DOHH2 (cell line): ENCODE data around the gene RPTOR.
A peak's percentile ranks its signal among the peaks of the same experiment; 100 is the strongest.

Experiments
- H3F3A ChIP-seq: fragments of 200-600 bp; sonication (generic), shearing (Covaris generic); 2 replicates; pipeline ENCODE4 v1.6.0; 2016; ENCODE audit warnings: antibody characterized with exemption, mild to moderate bottlenecking; ENCODE audit not compliant: control insufficient read depth, insufficient read depth
- H3K27ac ChIP-seq: fragments of 200-600 bp; sonication (generic); 2 replicates; pipeline ENCODE4 v1.5.1; 2014; ENCODE audit warnings: low read depth, mild to moderate bottlenecking, low read length, moderate library complexity
- H3K27me3 ChIP-seq: fragments of 200-600 bp; sonication (generic); 2 replicates; pipeline ENCODE4 v1.6.1; 2014; ENCODE audit warnings: mild to moderate bottlenecking, low read length, mixed read lengths; ENCODE audit not compliant: control insufficient read depth
- H3K36me3 ChIP-seq: fragments of 200-600 bp; sonication (generic); 2 replicates; pipeline ENCODE4 v1.6.1; 2014; ENCODE audit warnings: mild to moderate bottlenecking, low read length, moderate library complexity, mixed read lengths; ENCODE audit not compliant: control insufficient read depth
- H3K4me1 ChIP-seq: fragments of 200-600 bp; sonication (generic); 2 replicates; pipeline ENCODE4 v1.6.1; 2014; ENCODE audit warnings: mild to moderate bottlenecking, low read length, mixed read lengths; ENCODE audit not compliant: control insufficient read depth
- H3K4me2 ChIP-seq: fragments of 200-600 bp; sonication (generic); 2 replicates; pipeline ENCODE4 v1.6.0; 2014; ENCODE audit warnings: mild to moderate bottlenecking, low read length, moderate library complexity
- H3K4me3 ChIP-seq: fragments of 200-600 bp; sonication (generic); 2 replicates; pipeline ENCODE4 v1.5.1; 2014; ENCODE audit warnings: mild to moderate bottlenecking, low read length, mixed read lengths
- H3K79me2 ChIP-seq: fragments of 200-600 bp; sonication (generic); 2 replicates; pipeline ENCODE4 v1.6.1; 2014; ENCODE audit warnings: mild to moderate bottlenecking, low read length, mixed read lengths; ENCODE audit not compliant: control insufficient read depth
- H3K9me2 ChIP-seq: fragments of 200-600 bp; sonication (generic); replicated peaks from 2 replicates; pipeline ENCODE4 v1.6.1; 2014; ENCODE audit warnings: mild to moderate bottlenecking, low read length, mixed read lengths; ENCODE audit not compliant: control insufficient read depth
- H3K9me3 ChIP-seq: fragments of 200-600 bp; sonication (generic); 2 replicates; pipeline ENCODE4 v1.6.1; 2014; ENCODE audit warnings: antibody characterized with exemption, low read length, mixed read lengths; ENCODE audit not compliant: control insufficient read depth, insufficient read depth
- H4K20me1 ChIP-seq: fragments of 200-600 bp; sonication (generic); 2 replicates; pipeline ENCODE4 v1.6.0; 2014; ENCODE audit warnings: low read depth, mild to moderate bottlenecking, antibody characterized with exemption, low read length, moderate library complexity; ENCODE audit not compliant: control insufficient read depth, insufficient read depth
- EZH2phosphoT487 ChIP-seq: fragments of 200-600 bp; sonication (generic); IDR thresholded peaks from 2 replicates; pipeline ENCODE4 v1.6.1; 2017; ENCODE audit warnings: borderline replicate concordance, mild to moderate bottlenecking, antibody characterized with exemption, low read length, moderate library complexity, mixed read lengths
- TF ChIP-seq, protein P1 (sequence below): fragments of 200-600 bp; sonication (generic); IDR thresholded peaks from one replicate; pipeline ENCODE4 v1.5.1; 2014; ENCODE audit warnings: antibody characterized with exemption, mild to moderate bottlenecking, low read depth, low read length; ENCODE audit not compliant: poor library complexity, severe bottlenecking

Gene RPTOR

DNA sequence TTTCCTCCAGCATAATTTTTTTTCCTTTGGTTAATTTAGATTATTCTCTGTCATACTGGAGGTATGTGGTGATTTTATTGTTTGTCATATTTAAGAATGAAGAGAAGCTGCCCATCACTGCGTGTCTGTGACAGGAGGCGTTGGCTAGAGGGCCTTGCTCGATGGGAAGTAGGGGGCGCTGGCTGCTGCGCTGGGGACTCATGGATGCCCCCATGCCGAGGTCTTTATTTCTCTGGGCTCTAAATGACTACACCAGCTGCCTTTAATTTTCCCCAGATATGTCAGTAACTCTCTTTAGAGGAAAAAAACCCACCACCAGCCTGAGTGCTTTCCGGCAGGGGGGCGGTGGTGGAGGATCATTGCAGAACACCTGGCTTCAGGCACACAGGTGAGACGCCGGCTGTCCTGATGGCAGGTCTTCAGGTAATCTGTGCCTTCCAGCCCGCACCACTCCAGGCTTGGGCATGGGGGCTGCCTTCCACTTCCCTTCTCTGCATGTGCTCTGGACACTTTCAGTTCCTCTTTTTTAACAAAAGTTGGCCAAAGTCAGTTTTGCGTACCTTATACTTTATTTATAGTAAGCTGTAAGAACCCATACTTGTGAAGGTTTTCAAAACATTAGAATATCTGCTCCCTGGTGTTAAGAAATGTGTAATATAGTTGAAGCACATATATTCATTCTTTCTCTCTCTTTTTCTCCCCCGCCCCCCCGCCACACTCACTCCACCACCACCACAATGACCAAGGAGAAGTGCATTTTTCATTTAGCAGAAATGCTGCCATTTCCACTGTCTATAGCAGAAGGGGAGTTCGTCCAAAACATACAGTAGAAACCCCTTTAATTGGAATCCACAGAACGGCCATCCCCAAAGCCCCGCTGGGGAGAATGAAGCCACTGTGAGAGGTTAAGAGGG, 192.7 kb downstream of the RPTOR start:
- Histone ChIP-seq H3F3A (peaks cover 40% of the 10 kb centered on the region), H3K27ac (peak overlapping the region; percentile 96), H3K9me2 (no peaks in the 10 kb centered on the region), H3K27me3 (no peaks in the 10 kb centered on the region), H3K36me3 (peaks cover 27% of the 10 kb centered on the region), H3K4me3 (peak overlapping the region; percentile 66), H3K4me1 (peaks cover 84% of the 10 kb centered on the region), H4K20me1 (no peaks in the 10 kb centered on the region), H3K9me3 (peaks cover 5% of the 10 kb centered on the region; the same call in 1 of the 2 replicates), H3K4me2 (peak overlapping the region; percentile 74), H3K79me2 (peaks cover 12% of the 10 kb centered on the region; the same call in 1 of the 2 replicates)
- TF ChIP-seq EZH2phosphoT487 = no peak
- TF ChIP-seq, protein P1, sequence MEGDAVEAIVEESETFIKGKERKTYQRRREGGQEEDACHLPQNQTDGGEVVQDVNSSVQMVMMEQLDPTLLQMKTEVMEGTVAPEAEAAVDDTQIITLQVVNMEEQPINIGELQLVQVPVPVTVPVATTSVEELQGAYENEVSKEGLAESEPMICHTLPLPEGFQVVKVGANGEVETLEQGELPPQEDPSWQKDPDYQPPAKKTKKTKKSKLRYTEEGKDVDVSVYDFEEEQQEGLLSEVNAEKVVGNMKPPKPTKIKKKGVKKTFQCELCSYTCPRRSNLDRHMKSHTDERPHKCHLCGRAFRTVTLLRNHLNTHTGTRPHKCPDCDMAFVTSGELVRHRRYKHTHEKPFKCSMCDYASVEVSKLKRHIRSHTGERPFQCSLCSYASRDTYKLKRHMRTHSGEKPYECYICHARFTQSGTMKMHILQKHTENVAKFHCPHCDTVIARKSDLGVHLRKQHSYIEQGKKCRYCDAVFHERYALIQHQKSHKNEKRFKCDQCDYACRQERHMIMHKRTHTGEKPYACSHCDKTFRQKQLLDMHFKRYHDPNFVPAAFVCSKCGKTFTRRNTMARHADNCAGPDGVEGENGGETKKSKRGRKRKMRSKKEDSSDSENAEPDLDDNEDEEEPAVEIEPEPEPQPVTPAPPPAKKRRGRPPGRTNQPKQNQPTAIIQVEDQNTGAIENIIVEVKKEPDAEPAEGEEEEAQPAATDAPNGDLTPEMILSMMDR = peak; percentile 73

DNA sequence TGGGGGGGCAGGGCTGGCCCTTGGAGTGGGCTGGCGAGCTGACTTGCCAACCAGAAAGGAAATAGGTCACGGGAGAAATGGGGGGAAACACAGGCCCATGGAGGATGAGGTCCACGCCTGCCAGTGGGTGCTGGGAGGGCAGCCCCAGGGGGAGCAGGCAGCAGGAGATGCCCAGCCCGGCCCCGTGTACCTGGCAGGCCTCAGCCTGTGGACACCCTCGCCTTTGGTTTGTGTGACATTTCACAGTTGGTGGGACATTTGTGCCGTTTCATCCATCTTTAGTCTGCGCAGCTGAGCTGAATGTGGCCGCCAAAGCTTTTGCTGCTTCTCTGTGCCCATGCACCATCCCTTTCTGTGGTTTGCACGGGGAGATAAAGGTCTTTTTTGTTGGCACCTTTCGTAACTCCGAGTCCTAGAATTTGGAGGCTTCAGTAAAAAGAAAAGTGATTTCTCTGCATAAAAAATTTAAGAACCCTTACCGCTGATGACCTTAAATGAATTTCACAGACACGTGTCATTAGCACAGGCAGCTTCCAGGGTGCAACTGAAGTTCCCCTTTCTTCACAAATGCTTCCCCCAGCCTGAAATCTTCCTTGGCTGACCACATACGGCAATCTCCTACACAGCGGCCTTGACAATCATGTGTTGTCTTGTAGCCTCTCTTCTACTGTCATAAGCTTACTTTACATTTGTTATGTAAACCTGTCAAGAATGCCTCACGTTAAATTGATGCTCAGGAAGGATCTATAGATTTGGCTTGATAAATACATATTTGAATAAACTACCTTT, 193.6 kb downstream of the RPTOR start:
- peak overlapping the region; percentile 74 for H3K4me2 ChIP-seq
- no peak for TF ChIP-seq EZH2phosphoT487
- TF ChIP-seq, protein P1 = no peak
- peaks cover 31% of the 10 kb centered on the region for H3K36me3 ChIP-seq
- H4K20me1 ChIP-seq = no peaks in the 10 kb centered on the region
- peaks cover 40% of the 10 kb centered on the region for H3F3A ChIP-seq
- peaks cover 12% of the 10 kb centered on the region; the same call in 1 of the 2 replicates for H3K79me2 ChIP-seq
- peak overlapping the region; percentile 66 for H3K4me3 ChIP-seq
- peak overlapping the region; percentile 96 for H3K27ac ChIP-seq
- H3K9me3 ChIP-seq = peaks cover 5% of the 10 kb centered on the region; the same call in 1 of the 2 replicates
- H3K4me1 ChIP-seq = peaks cover 92% of the 10 kb centered on the region
- no peaks in the 10 kb centered on the region for H3K9me2 ChIP-seq
- H3K27me3 ChIP-seq = no peaks in the 10 kb centered on the region

DNA sequence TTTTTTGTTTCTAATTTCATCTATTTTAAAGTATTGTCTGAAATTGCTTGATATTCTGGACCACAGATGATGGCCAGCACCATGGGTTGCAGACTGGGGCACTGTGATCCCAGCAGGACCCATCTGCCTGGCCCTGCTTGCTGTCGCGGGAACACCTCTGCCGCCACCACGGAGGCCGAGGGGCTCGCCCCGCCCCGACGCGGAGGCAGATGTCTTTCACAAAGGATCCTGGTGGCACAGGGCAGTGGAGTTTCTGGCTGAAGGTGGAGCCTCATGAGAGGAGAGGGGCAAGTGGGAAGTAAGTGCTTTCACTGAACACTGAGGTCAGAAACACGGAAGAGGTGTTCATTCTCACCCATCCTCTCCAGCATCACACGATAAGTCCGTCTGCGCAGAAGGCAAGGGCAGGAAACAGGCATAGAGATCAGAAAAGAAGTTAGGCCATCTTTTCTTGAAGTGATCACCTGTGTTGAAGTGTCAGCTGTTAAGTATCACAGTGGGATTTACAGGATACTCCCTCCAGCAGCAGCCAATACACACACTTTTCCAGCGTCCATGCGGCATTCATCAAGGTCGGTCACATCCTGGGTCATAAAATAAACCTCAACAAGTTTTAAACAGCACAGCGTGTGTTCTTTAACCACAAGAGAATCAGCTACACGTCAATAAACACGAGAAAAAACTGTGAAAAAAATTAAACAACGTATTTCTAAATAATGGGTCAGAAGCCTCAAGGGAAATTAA, 194.5 kb downstream of the RPTOR start:
- H3K4me2 ChIP-seq = peak overlapping the region; percentile 74
- H3K79me2 ChIP-seq = peaks cover 12% of the 10 kb centered on the region; the same call in 1 of the 2 replicates
- peaks cover 92% of the 10 kb centered on the region for H3K4me1 ChIP-seq
- H3K27me3 ChIP-seq = no peaks in the 10 kb centered on the region
- peaks cover 5% of the 10 kb centered on the region; the same call in 1 of the 2 replicates for H3K9me3 ChIP-seq
- H3F3A ChIP-seq = peaks cover 39% of the 10 kb centered on the region
- H3K27ac ChIP-seq = peak overlapping the region; percentile 96
- no peaks in the 10 kb centered on the region for H4K20me1 ChIP-seq
- peaks cover 31% of the 10 kb centered on the region for H3K36me3 ChIP-seq
- H3K9me2 ChIP-seq = no peaks in the 10 kb centered on the region
- peak overlapping the region; percentile 66 for H3K4me3 ChIP-seq
- TF ChIP-seq, protein P1 = no peak
- no peak for TF ChIP-seq EZH2phosphoT487
